HG03558 (cell line): ENCODE measurements around the gene LZTR1.
"Not testable (repeated sequence)": the region's sequence is repeated elsewhere in the genome, so short reads cannot be mapped to it uniquely, and the experiment has no call there.

Experiments
- ATAC-seq: cut with Tn5 transposase; IDR thresholded peaks from one replicate; pipeline ENCODE4 v1.9.1; 2021; ENCODE audit warnings: moderate number of reproducible peaks; ENCODE audit not compliant: unreplicated experiment; ENCODE audit errors: extremely low read depth

The LZTR1 gene

GRCh38 chr22:20981787-20982562, at the start of gene LZTR1:
Gene LZTR1, plus strand, starts transcription at chr22:20982297. Its CDS starts 75 bp downstream, at chr22:20982372.
- no peak for ATAC-seq

DNA sequence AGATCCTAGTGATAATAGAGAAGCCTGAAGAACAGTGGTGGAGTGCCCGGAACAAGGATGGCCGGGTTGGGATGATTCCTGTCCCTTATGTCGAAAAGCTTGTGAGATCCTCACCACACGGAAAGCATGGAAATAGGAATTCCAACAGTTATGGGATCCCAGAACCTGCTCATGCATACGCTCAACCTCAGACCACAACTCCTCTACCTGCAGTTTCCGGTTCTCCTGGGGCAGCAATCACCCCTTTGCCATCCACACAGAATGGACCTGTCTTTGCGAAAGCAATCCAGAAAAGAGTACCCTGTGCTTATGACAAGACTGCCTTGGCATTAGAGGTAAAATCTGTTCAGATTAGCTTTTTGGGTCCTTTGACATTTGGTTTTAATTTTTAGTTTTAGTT, 48.2 kb upstream of the LZTR1 start:
- ATAC-seq, result no peak

GRCh38 chr22:20935049-20935448, 47.0 kb upstream of the LZTR1 start:
- ATAC-seq, result not testable (repeated sequence)

GRCh38 chr22:20935780-20936539, 46.1 kb upstream of the LZTR1 start:
- not testable (repeated sequence) for ATAC-seq

DNA sequence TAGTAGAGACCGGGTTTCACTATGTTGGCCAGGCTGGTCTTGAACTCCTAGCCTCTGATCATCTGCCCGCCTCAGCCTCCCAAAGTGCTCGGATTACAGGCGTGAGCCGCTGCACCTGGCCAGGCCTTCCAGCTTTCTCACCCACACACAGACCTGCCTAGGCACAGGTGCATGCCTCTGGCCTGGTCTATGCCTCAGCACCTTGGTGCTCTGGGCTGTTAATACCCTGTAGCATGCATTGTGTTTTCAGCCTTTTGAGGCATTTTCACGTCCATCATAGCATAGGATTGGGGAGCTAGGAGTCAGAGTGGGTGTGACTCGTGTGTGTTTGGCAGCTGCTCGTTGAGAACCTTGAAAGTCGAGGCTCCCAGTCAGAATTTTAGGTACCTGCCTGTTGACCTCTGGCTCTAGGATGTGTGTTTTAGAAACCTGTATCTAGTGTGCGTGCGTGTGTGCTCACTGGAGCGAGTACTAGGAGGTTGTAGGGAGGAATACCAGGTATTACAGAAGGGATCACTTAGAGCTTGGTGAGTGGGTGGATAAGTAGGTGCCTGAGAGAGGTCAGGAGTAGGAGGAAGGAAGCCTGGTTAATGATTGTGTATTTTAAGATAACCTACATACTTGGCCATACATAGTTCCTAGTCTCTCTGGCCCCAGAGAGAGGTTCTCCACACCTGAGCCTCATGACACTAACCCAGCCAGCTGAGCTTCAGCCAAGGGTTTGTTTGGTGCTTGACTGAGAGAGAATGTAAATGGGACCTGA, 44.9 kb upstream of the LZTR1 start:
- no peak for ATAC-seq

DNA sequence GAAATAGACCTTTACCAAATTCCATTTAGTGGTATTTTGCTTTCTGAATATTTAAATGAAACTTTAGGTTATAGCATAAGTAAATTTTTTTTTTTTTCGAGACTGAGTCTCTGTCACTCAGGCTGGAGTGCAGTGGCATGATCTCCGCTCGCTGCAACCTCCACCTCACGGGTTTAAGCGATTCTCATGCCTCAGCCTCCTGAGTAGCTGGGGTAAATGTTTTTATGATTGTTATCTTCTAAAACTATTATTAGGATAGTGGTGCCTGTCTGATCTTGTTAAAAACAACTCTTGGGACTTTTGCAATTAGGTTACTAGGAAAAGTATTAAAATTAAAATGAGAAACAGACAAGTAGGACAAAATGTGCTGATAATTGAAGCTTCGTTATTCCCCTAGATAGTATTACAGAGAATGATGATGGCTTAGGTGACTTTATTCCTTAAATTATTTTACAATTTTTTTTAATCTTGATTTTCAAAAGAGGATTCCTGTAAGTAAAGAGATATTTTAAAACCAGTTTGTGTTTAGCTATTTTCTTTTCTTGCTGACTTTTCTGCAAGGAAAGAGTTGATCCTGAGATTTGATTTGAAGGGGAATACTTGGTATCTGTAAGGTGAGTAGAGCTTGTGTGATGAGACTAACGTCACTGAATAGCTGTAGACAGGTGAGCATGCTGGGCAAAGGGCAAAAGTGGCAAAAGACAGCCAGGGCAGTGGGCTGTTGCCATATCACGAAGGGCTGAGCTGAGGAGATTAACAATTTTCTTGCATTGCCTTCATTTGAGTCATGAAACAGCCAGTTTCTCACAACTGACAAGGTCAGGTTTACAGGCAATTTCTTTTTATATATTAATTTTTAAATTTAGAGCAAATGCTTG, 44.1 kb upstream of the LZTR1 start:
- ATAC-seq, result no peak

DNA sequence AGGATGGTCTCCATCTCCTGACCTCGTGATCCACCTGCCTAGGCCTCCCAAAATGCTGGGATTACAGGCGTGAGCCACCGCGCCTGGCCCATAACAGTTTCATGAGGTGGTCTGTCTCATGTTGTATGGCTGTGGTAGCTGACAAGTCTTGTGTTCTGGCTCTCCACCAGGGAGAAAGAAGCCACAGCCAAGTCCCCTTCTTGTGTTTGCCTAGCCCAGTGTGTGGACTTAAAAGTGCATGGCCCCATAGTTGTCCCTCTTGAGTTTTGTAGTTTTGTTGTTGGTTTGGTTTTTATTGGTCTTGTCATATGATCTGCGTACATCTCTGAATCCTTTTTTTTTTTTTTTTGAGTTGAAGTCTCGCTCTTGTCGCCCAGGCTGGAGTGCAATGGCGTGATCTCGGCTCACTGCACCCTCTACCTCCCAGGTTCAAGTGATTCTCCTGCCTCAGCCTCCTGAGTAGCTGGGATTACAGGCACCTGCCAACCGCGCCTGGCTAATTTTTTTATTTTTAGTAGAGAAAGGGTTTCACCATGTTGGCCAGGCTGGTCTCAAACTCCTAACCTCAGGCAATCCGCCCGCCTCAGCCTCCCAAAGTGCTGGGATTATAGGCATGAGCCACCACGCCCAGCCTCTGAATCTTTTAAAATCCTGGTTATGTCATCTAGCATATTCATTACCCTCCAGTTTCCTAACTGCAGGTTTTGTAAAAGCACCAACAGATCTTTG, 42.5 kb upstream of the LZTR1 start:
- ATAC-seq, result not testable (repeated sequence)

DNA sequence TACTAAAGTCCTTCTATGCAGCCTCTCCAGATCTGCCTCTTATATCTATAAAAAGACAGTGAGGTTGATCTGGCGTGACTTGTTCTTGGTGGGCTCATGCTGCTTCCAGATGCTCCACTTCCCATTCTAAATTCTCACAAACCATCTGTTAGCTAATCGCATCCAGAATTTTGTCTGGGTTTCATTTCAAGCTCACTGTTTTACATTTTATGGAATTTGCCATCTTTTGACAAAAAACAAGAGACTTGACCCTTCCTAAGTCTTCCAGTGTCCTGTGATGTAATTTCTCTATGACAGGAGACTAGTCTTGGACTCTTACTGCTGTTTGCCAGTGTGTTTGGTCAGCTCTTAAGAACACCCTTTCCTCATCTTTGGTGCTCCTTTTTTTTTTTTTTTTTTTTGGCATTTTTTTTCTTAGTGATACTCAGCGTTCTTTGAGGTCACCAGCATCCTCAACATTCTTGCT, 41.9 kb upstream of the LZTR1 start:
- no peak for ATAC-seq

GRCh38 chr22:20940904-20941385, 41.2 kb upstream of the LZTR1 start:
- ATAC-seq, result no peak

DNA sequence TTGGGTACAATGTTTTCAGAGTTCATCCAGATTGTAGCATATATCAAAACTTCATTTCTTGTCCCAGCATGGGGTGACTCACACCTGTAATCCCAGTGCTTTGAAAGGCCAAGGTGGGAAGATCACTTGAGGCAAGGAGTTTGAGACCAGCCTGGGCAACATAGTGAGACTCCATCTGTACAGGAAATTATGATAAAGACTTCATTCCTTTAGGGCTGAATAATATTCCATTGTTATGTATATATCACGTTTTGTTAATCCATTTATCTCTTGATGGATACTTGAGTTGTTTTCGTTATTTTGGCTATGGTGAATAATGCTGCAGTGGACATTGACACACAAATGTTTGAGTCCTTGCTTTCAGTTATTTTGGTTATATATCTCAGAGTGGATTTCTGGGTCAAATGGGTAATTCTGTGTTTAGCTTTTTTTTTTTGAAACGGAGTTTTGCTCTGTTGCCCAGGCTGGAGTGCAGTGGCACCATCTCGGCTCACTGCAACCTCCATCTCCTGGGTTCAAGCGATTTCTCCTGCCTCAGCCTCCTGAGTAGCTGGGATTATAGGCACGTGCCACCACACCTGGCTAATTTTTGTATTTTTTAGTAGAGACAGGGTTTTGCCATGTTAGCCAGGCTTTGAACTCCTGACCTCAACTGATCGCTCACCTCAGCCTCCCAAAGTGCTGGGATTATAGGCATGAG, 39.7 kb upstream of the LZTR1 start:
- ATAC-seq, result not testable (repeated sequence)

GRCh38 chr22:20943104-20943933, 38.8 kb upstream of the LZTR1 start:
- no peak for ATAC-seq

DNA sequence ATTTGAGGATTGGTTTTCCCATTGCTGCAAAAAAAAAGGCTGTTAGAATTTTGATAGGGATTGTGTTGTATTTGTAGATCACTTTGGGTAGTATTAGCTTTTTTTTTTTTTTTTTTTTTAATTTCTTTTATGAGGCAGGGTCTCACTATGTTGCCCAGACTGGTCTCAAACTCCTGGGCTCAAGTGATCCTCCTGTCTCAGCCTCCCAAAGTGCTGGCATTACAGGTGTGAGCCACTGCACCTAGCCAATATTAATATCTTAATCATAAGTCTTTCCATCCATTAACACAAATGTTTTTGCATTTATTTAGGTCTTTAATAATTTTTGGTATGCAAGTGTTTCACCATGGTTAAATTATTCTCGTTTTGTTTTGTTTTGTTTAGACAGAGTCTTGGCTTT, 38.1 kb upstream of the LZTR1 start:
- ATAC-seq, result no peak

GRCh38 chr22:20945578-20945934, 36.5 kb upstream of the LZTR1 start:
- ATAC-seq, result no peak

- ATAC-seq, result no peak
These were observed 35.8 kb upstream of the LZTR1 start for GRCh38 chr22:20946080-20946986.

- ATAC-seq, result no peak
These were observed 35.1 kb upstream of the LZTR1 start for GRCh38 chr22:20946991-20947390.

- ATAC-seq, result no peak
These were observed 33.6 kb upstream of the LZTR1 start for GRCh38 chr22:20948450-20948849.

DNA sequence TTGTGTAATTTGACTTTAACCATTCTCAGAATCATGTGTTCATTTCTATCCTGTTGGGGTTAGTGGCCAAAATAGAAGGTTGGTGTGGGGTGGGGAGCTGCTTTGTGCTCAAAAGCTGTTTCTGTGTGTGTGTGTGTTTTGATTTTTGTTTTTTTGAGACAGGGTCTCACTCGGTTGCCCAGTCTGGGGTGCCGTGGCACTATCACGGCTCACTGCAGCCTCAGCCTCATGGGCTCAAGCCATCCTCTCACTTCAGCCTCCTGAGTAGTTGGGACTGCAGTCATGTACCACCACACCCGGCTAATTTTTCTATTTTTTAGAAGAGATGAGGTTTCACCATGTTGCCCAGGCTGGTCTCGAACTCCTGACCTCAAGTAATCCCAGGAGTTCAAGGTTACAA, 33.1 kb upstream of the LZTR1 start:
- ATAC-seq, result no peak
